Astrocyte (in vitro differentiated cells and primary cell): ENCODE results near the gene PRRT2. TPM values are rescaled to one million over a fixed set of nuclear protein-coding genes. Genes with fewer than 3 reads are reported as not detected.

ENCODE experiments used
- DNase-seq: peaks from one replicate; pipeline ENCODE4 v3.0.0-alpha.2; 2010; ENCODE audit warnings: low read depth
- FAIRE-seq: peaks from 2 replicates; lab custom pipeline; 2011; peaks lifted over from hg19 to GRCh38; lab: Jason Lieb, UNC
- H2AFZ ChIP-seq: 2 replicates; pipeline ENCODE4 v1.6.0; 2012; ENCODE audit warnings: low read depth, low read length, inconsistent platforms
- H3K27ac ChIP-seq: 2 replicates; pipeline ENCODE4 v1.5.1; 2011; ENCODE audit warnings: low read depth, low read length, inconsistent platforms
- H3K27me3 ChIP-seq: 2 replicates; pipeline ENCODE4 v1.6.0; 2011; ENCODE audit warnings: low read length, inconsistent platforms; ENCODE audit not compliant: insufficient read depth
- H3K36me3 ChIP-seq: 2 replicates; pipeline ENCODE4 v1.5.1; 2011; ENCODE audit warnings: low read length, inconsistent platforms; ENCODE audit not compliant: insufficient read depth
- H3K4me1 ChIP-seq: 2 replicates; pipeline ENCODE4 v1.5.1; 2011; ENCODE audit warnings: low read length, inconsistent platforms; ENCODE audit not compliant: insufficient read depth
- H3K4me2 ChIP-seq: 2 replicates; pipeline ENCODE4 v1.6.0; 2012; ENCODE audit warnings: low read length, inconsistent platforms
- H3K4me3 ChIP-seq: 2 replicates; pipeline ENCODE4 v1.5.1; 2011; ENCODE audit warnings: low read depth, mild to moderate bottlenecking, low read length, inconsistent platforms; ENCODE audit not compliant: insufficient read depth
- H3K79me2 ChIP-seq: 2 replicates; pipeline ENCODE4 v1.6.0; 2012; ENCODE audit warnings: mild to moderate bottlenecking, low read length, inconsistent platforms; ENCODE audit not compliant: insufficient read depth
- H3K9ac ChIP-seq: 2 replicates; pipeline ENCODE4 v1.6.0; 2012; ENCODE audit warnings: mild to moderate bottlenecking, low read length, inconsistent platforms
- H3K9me3 ChIP-seq: 2 replicates; pipeline ENCODE4 v1.5.1; 2012; ENCODE audit warnings: low read depth, mild to moderate bottlenecking, low read length, inconsistent platforms; ENCODE audit not compliant: insufficient read depth
- H4K20me1 ChIP-seq: 2 replicates; pipeline ENCODE4 v1.6.0; 2012; ENCODE audit warnings: low read length, inconsistent platforms; ENCODE audit not compliant: insufficient read depth
- H3K27ac Mint-ChIP-seq: one replicate; pipeline ENCODE4 v1.8.0; 2021; ENCODE audit warnings: mild to moderate bottlenecking, mixed read lengths; ENCODE audit not compliant: unreplicated experiment
- H3K27me3 Mint-ChIP-seq: one replicate; pipeline ENCODE4 v1.8.0; 2021; ENCODE audit warnings: low read depth, mixed read lengths; ENCODE audit not compliant: unreplicated experiment
- H3K36me3 Mint-ChIP-seq: one replicate; pipeline ENCODE4 v1.8.0; 2021; ENCODE audit warnings: low read depth, mixed read lengths; ENCODE audit not compliant: unreplicated experiment
- H3K4me1 Mint-ChIP-seq: one replicate; pipeline ENCODE4 v1.8.0; 2021; ENCODE audit warnings: low read depth, mixed read lengths; ENCODE audit not compliant: unreplicated experiment
- H3K4me3 Mint-ChIP-seq: one replicate; pipeline ENCODE4 v1.8.0; 2021; ENCODE audit warnings: mild to moderate bottlenecking, moderate library complexity, mixed read lengths; ENCODE audit not compliant: unreplicated experiment
- H3K9me3 Mint-ChIP-seq: one replicate; pipeline ENCODE4 v1.8.0; 2021; ENCODE audit warnings: mild to moderate bottlenecking, mixed read lengths; ENCODE audit not compliant: unreplicated experiment
- CTCF ChIP-seq: IDR thresholded peaks from 2 replicates; pipeline ENCODE4 v1.5.1; 2011; ENCODE audit warnings: low read depth, mild to moderate bottlenecking, inconsistent platforms, low read length, moderate library complexity; ENCODE audit not compliant: insufficient read depth
- EZH2 ChIP-seq: IDR thresholded peaks from 2 replicates; pipeline ENCODE4 v1.6.1; 2012; ENCODE audit warnings: mild to moderate bottlenecking, low read length, inconsistent platforms; ENCODE audit not compliant: insufficient read depth
- total RNA-seq: library from RNA; stranded (reverse); gene quantifications from 2 replicates; pipeline ENCODE4 v1.2.1, GENCODE V29; 2021

Gene PRRT2
- total RNA-seq, 1 donor from 2014 or later, result 6.2 TPM

- DNase-seq (no peak), FAIRE-seq (no peak)
- peaks cover 23% of the 10 kb centered on the region for H3K36me3 ChIP-seq
- Mint-ChIP-seq H3K27ac (no peak overlapping the region), H3K4me3 (no peak overlapping the region), H3K36me3 (peaks cover 23% of the 10 kb centered on the region), H3K9me3 (peaks cover 2% of the 10 kb centered on the region), H3K4me1 (peaks cover 4% of the 10 kb centered on the region), H3K27me3 (peaks cover 2% of the 10 kb centered on the region)
- peaks cover 33% of the 10 kb centered on the region for H4K20me1 ChIP-seq
- H3K79me2 ChIP-seq, result peaks cover 19% of the 10 kb centered on the region
- H3K4me1 ChIP-seq, result no peaks in the 10 kb centered on the region
- no peak overlapping the region for H3K9ac ChIP-seq
- H3K4me2 ChIP-seq, result no peak overlapping the region
- H2AFZ ChIP-seq, result no peak overlapping the region
- no peak overlapping the region for H3K27ac ChIP-seq
- no peak overlapping the region for H3K4me3 ChIP-seq
- TF ChIP-seq EZH2, result no peak
- no peak for TF ChIP-seq CTCF
- H3K27me3 ChIP-seq, result no peaks in the 10 kb centered on the region
- no peaks in the 10 kb centered on the region for H3K9me3 ChIP-seq
These were observed 22.1 kb downstream of the PRRT2 start for GRCh38 chr16:29834079-29834478.

GRCh38 chr16:29835926-29836325 is 23.9 kb downstream of the PRRT2 start:
- TF ChIP-seq EZH2, result no peak
- TF ChIP-seq CTCF, result no peak
- Histone ChIP-seq H3K4me1 (no peaks in the 10 kb centered on the region), H4K20me1 (peaks cover 19% of the 10 kb centered on the region), H3K79me2 (peaks cover 5% of the 10 kb centered on the region), H3K4me2 (no peak overlapping the region), H3K36me3 (peaks cover 29% of the 10 kb centered on the region), H3K9ac (no peak overlapping the region), H3K4me3 (no peak overlapping the region), H3K27ac (no peak overlapping the region), H3K27me3 (no peaks in the 10 kb centered on the region), H3K9me3 (no peaks in the 10 kb centered on the region), H2AFZ (no peak overlapping the region)
- H3K4me3 Mint-ChIP-seq, result no peak overlapping the region
- FAIRE-seq (no peak), DNase-seq (no peak)
- H3K4me1 Mint-ChIP-seq, result peaks cover 4% of the 10 kb centered on the region
- H3K27me3 Mint-ChIP-seq, result no peaks in the 10 kb centered on the region
- H3K27ac Mint-ChIP-seq, result no peak overlapping the region
- peaks cover 2% of the 10 kb centered on the region for H3K9me3 Mint-ChIP-seq
- peaks cover 22% of the 10 kb centered on the region for H3K36me3 Mint-ChIP-seq

- Histone ChIP-seq H3K36me3 (peaks cover 29% of the 10 kb centered on the region), H3K79me2 (peaks cover 1% of the 10 kb centered on the region), H3K4me3 (no peak overlapping the region), H3K4me2 (no peak overlapping the region), H3K4me1 (no peaks in the 10 kb centered on the region), H3K27me3 (no peaks in the 10 kb centered on the region), H3K9me3 (no peaks in the 10 kb centered on the region), H3K27ac (no peak overlapping the region), H3K9ac (no peak overlapping the region), H2AFZ (no peak overlapping the region), H4K20me1 (peaks cover 18% of the 10 kb centered on the region)
- Mint-ChIP-seq H3K27me3 (no peaks in the 10 kb centered on the region), H3K4me1 (peaks cover 4% of the 10 kb centered on the region), H3K36me3 (peaks cover 21% of the 10 kb centered on the region), H3K9me3 (peaks cover 2% of the 10 kb centered on the region), H3K27ac (no peak overlapping the region), H3K4me3 (no peak overlapping the region)
- no peak for TF ChIP-seq CTCF
- FAIRE-seq (no peak), DNase-seq (no peak)
These were observed 24.6 kb downstream of the PRRT2 start for GRCh38 chr16:29836623-29837022.
